ENCODE results near the gene TOMM7. TPM values are rescaled to one million over a fixed set of nuclear protein-coding genes. Genes with fewer than 3 reads are reported as not detected.
"Not testable (repeated sequence)": the region's sequence is repeated elsewhere in the genome, so short reads cannot be mapped to it uniquely, and the experiment has no call there.

The TOMM7 gene
- total and polyA plus RNA-seq, 9 of the 15 experiments (the other 6 are each of a cell fraction or from before 2014, with no cell fraction given), result 283 to 1,717 (median 638) TPM

DNA sequence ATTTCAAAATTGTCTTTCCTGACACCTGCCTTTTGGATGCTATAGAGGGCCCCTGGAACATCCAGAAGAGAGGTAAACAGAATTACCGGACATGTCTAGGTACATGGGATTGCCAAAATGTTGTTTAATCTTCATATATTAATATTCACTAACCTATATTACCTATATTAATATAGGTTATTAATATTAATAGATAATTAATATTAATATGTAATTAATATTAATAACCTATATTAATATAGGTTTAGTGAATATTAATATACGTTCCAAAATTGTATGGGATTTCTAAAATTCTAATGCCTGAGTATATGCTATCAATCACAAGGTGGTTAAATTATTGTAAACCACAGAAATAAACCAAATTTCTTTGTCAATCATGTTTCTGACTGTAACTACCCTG lies 17.4 kb downstream of the TOMM7 start:
- ChIA-PET CTCF (ENCODE audit: low intra/inter-chr PET ratio) (no interaction called here), POLR2A (interaction anchor here (0.7 kb wide), 1 partner anchor 22 kb away, joined by 3 read pairs; no protein-coding TSS in a partner anchor)
- Histone ChIP-seq H3K27ac (ENCODE audit: extremely low read depth, low read depth, low read length) (no peak overlapping the region), H4K20me1 (replicated peaks; ENCODE audit: control insufficient read depth, insufficient read depth, low read length) (no peaks in the 10 kb centered on the region), H3K4me3 (no peak overlapping the region), H3K36me3 (ENCODE audit: control insufficient read depth, insufficient read depth, low read length) (no peaks in the 10 kb centered on the region), H3K9ac (ENCODE audit: insufficient read depth in 1 of 2, low read depth in 2 of 2, low read length in 2 of 2) (no peak overlapping the region), H3K79me2 (ENCODE audit: control insufficient read depth, insufficient read depth, low read length) (no peaks in the 10 kb centered on the region), H3K4me2 (ENCODE audit: insufficient read depth, low read length) (no peak overlapping the region), H3K9me3 (replicated peaks; ENCODE audit: control insufficient read depth, insufficient read depth, low read depth, low read length) (no peaks in the 10 kb centered on the region), H3K27me3 (ENCODE audit: control insufficient read depth in 2 of 2, insufficient read depth in 2 of 2, low read length in 2 of 2) (no peaks in the 10 kb centered on the region), H3K4me1 (replicated peaks in 1 of 2; ENCODE audit: control insufficient read depth in 2 of 2, insufficient read depth in 2 of 2, low read length in 2 of 2) (peaks cover 0 to 5% of the 10 kb centered on the region in 2 experiments; a peak in 2 of 5 replicates), H2AFZ (ENCODE audit: low read depth, low read length) (no peak overlapping the region), H3K9me1 (ENCODE audit: control insufficient read depth, insufficient read depth, low read length) (no peaks in the 10 kb centered on the region)
- WGBS (ENCODE audit: insufficient coverage, low coverage, missing lambda C conversion rate), result 17% methylated on average over 2 of the region's 2 CpGs
- FAIRE-seq (no peak), ATAC-seq (no peak), DNase-seq (ENCODE audit: extremely low read depth in 1 of 4, low spot score in 3 of 4) (no peak)
- peak in 1 of 2 experiments; percentile 90; a peak in 1 of 4 replicates for TF ChIP-seq MCM7 (IDR thresholded peaks at IDR 0.05)
- TF ChIP-seq CBX2 (IDR thresholded peaks at IDR 0.05; ENCODE audit: insufficient read depth, low read length, poor library complexity, severe bottlenecking), result no peak
- TF ChIP-seq DACH1 (IDR thresholded peaks at IDR 0.05; ENCODE audit: partially characterized antibody), result peak; percentile 88
- BruUV-seq (replicated peaks), result no TSS peak
- intact Hi-C loops (cut with micrococcal nuclease), result no loop called here
- in situ Hi-C loops (cut with MboI), result no loop called here

GRCh38 chr7:22802831-22803230 lies 19.8 kb downstream of the TOMM7 start:
- H3K4me3 ChIP-seq; H3K9me1 ChIP-seq (ENCODE audit: control insufficient read depth, insufficient read depth, low read length); H3K9me3 ChIP-seq (replicated peaks; ENCODE audit: control insufficient read depth, insufficient read depth, low read depth, low read length); ATAC-seq; in situ Hi-C loops (cut with MboI); DNase-seq (ENCODE audit: extremely low read depth in 1 of 4, low spot score in 3 of 4); H3K79me2 ChIP-seq (ENCODE audit: control insufficient read depth, insufficient read depth, low read length); H3K36me3 ChIP-seq (ENCODE audit: control insufficient read depth, insufficient read depth, low read length); H3K4me2 ChIP-seq (ENCODE audit: insufficient read depth, low read length); H3K27ac ChIP-seq (ENCODE audit: extremely low read depth, low read depth, low read length); H3K9ac ChIP-seq (ENCODE audit: insufficient read depth in 1 of 2, low read depth in 2 of 2, low read length in 2 of 2); H3K4me1 ChIP-seq (replicated peaks in 1 of 2; ENCODE audit: control insufficient read depth in 2 of 2, insufficient read depth in 2 of 2, low read length in 2 of 2); H4K20me1 ChIP-seq (replicated peaks; ENCODE audit: control insufficient read depth, insufficient read depth, low read length); BruUV-seq (replicated peaks); CTCF ChIA-PET (ENCODE audit: low intra/inter-chr PET ratio); H3K27me3 ChIP-seq (ENCODE audit: control insufficient read depth in 2 of 2, insufficient read depth in 2 of 2, low read length in 2 of 2); FAIRE-seq; intact Hi-C loops (cut with micrococcal nuclease): not testable (repeated sequence)
- POLR2A ChIA-PET, result interaction anchor here (0.7 kb wide), 1 partner anchor 36 kb away, joined by 3 read pairs; no protein-coding TSS in a partner anchor
- H2AFZ ChIP-seq (ENCODE audit: low read depth, low read length), result peak overlapping the region; percentile 68; the same call in 1 of the 2 replicates
- 48% methylated on average over 4 of the region's 4 CpGs for WGBS (ENCODE audit: insufficient coverage, low coverage, missing lambda C conversion rate)

All from K562 (cell line).